Calu3 (cell line): ENCODE data around the gene HIGD1A. TPM values are rescaled to one million over a fixed set of nuclear protein-coding genes. Genes with fewer than 3 reads are reported as not detected.
A peak's percentile ranks its signal among the peaks of the same experiment; 100 is the strongest.

Experiments used
- Bru-seq: library from RNA; stranded (reverse); fragments of 400-500 nt; gene quantifications from one replicate; lab custom pipeline; 2021; lab: Mats Ljungman, UMichigan
- BruChase-seq, 2 experiments: library from RNA; stranded (reverse); fragments of 400-500 nt; gene quantifications; one replicate each; lab custom pipeline; 2021; lab: Mats Ljungman, UMichigan
- BruUV-seq: library from RNA; stranded (reverse); fragments of 400-500 nt; replicated peaks from 2 replicates; lab custom pipeline; 2021; lab: Mats Ljungman, UMichigan
- CTCF ChIA-PET: fragments of 300-600 bp; sonication (Branson Sonifier 250); formaldehyde crosslinking; loops from one replicate; lab custom pipeline; 2022; ENCODE audit warnings: antibody characterized with exemption; lab: Charles Lee
- DNase-seq: peaks from one replicate; pipeline ENCODE4 v3.0.0; 2022
- H3K27ac Mint-ChIP-seq: one replicate; pipeline ENCODE4 v1.8.0; 2022; ENCODE audit warnings: mixed read lengths; ENCODE audit not compliant: unreplicated experiment
- H3K27me3 Mint-ChIP-seq: one replicate; pipeline ENCODE4 v1.8.0; 2022; ENCODE audit warnings: mixed read lengths; ENCODE audit not compliant: unreplicated experiment
- H3K36me3 Mint-ChIP-seq: one replicate; pipeline ENCODE4 v1.8.0; 2022; ENCODE audit warnings: mild to moderate bottlenecking, moderate library complexity, mixed read lengths; ENCODE audit not compliant: insufficient read depth, unreplicated experiment
- H3K4me1 Mint-ChIP-seq: one replicate; pipeline ENCODE4 v1.8.0; 2022; ENCODE audit warnings: mild to moderate bottlenecking, low read depth, mixed read lengths; ENCODE audit not compliant: unreplicated experiment
- H3K4me3 Mint-ChIP-seq: one replicate; pipeline ENCODE4 v1.8.0; 2022; ENCODE audit warnings: mild to moderate bottlenecking, low read depth, moderate library complexity, mixed read lengths; ENCODE audit not compliant: unreplicated experiment
- H3K9me3 Mint-ChIP-seq: one replicate; pipeline ENCODE4 v1.8.0; 2022; ENCODE audit warnings: low read depth, mixed read lengths; ENCODE audit not compliant: unreplicated experiment
- CTCF ChIP-seq: fragments of 200-600 bp; IDR thresholded peaks from one replicate; pipeline ENCODE4 v1.8.0; 2022; ENCODE audit warnings: antibody characterized with exemption; ENCODE audit not compliant: unreplicated experiment
- intact Hi-C: fragments of 100-400 bp; cut with micrococcal nuclease; formaldehyde crosslinking; loops from one replicate; pipeline ENCODE4 v1.10.0; 2022; ENCODE audit not compliant: unreplicated experiment
- long read RNA-seq: library from polyadenylated mRNA; stranded (forward); transcript quantifications from one replicate; pipeline ENCODE4 v2.0.0, GENCODE V29; 2022
- total RNA-seq: library from RNA; stranded (reverse); gene quantifications from 2 replicates; pipeline ENCODE4 v1.2.3, GENCODE V29; 2022

The HIGD1A gene
- total RNA-seq (88.1 and 90.4 TPM in 2 replicates), Bru-seq, nascent RNA (percentile 97 among the genes with signal in this experiment), BruChase-seq, experiment 1, labeled RNA remaining after a 6-hour chase (percentile 100 among the genes with signal in this experiment), BruChase-seq, experiment 2, labeled RNA remaining after a 2-hour chase (percentile 99 among the genes with signal in this experiment)
- long read RNA-seq, transcript HIGD1A-201 (4 exons, 1,373 nt) = major isoform, 335 of 352 reads
- long read RNA-seq, transcript HIGD1A-202 (4 exons, 1,322 nt) = minor isoform, 5 of 352 reads
- long read RNA-seq, partial matches to known transcripts = 0 of 352 reads
- long read RNA-seq, other reads (novel, unspliced or antisense) = 7 of 352 reads

DNA sequence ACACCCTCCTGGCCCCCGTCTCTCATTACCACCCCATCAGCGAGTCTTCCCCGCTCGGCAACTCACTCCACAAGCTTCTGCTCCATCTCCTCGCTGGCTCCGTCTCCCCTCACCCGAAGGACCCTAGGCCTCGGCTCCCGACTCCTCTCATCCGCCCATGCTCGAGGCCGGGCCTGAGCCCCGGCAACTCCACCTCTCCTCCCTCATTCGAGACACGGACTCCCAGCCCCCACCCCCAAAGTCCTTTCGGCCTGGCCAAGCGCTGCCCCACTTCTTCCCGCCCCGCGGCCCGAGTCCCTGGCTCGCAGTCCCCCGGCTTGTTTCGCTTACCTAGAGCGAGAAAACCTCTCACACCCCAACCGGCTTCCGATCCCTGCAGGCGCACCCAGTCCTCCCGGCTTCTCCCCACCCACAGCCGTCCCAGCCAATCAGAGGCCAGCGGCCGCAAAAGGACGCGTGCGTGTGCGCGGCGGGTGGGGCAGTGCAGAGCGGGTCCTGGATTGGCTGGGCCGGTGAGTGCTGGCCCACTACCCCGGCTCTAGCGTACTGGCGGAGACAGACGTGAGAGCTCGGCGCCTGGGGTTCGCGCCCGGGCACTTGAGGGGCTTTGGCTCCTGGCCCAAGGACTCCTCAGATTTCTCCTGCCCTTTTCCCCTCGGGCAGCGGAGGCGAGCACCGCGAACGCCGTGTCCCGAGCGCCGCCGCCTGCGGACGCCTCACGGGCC lies at the start of gene HIGD1A:
Gene HIGD1A (minus strand): TSS at position 385 of the 725 bp plus-strand sequence. CDS start 10,237 bp downstream, outside the sequence.
- H3K9me3 Mint-ChIP-seq = no peaks in the 10 kb centered on the region

GRCh38 chr3:42853739-42854302 lies 49.5 kb upstream of the HIGD1A start:
- no peaks in the 10 kb centered on the region for H3K4me1 Mint-ChIP-seq
- intact Hi-C loops = no loop called here
- no TSS peak for BruUV-seq
- DNase-seq = no peak
- CTCF ChIA-PET = no interaction called here
- H3K9me3 Mint-ChIP-seq = no peaks in the 10 kb centered on the region
- H3K36me3 Mint-ChIP-seq = no peaks in the 10 kb centered on the region
- no peak overlapping the region for H3K27ac Mint-ChIP-seq
- peaks cover 61% of the 10 kb centered on the region for H3K27me3 Mint-ChIP-seq
- TF ChIP-seq CTCF = no peak
- no peak overlapping the region for H3K4me3 Mint-ChIP-seq

More for the DNA sequence above, at the start of gene HIGD1A:
- BruUV-seq = no TSS peak
- peaks cover 14% of the 10 kb centered on the region for H3K4me1 Mint-ChIP-seq
- no peak for TF ChIP-seq CTCF
- CTCF ChIA-PET = interaction anchor here (0.5 to 2.1 kb wide), 5 partner anchors 12 to 77 kb away, joined by 3 to 8 read pairs (median 3); no protein-coding TSS in a partner anchor
- peak; percentile 95 for DNase-seq
- peak within 1 kb of the TSS; percentile 94 for H3K4me3 Mint-ChIP-seq
- no peaks in the 10 kb centered on the region for H3K27me3 Mint-ChIP-seq
- intact Hi-C loops = no loop called here
- peak within 1 kb of the TSS; percentile 91 for H3K27ac Mint-ChIP-seq
- H3K36me3 Mint-ChIP-seq = peaks cover 30% of the 10 kb centered on the region

- CTCF ChIA-PET = interaction anchor here (0.8 kb wide), 1 partner anchor 28 kb away, joined by 3 read pairs; no protein-coding TSS in a partner anchor
- Mint-ChIP-seq H3K4me3 (no peak overlapping the region), H3K4me1 (no peaks in the 10 kb centered on the region), H3K27ac (no peak overlapping the region), H3K36me3 (no peaks in the 10 kb centered on the region), H3K27me3 (peaks cover 54% of the 10 kb centered on the region), H3K9me3 (no peaks in the 10 kb centered on the region)
- DNase-seq = no peak
- TF ChIP-seq CTCF = no peak
- intact Hi-C loops = no loop called here
- no TSS peak for BruUV-seq
Observed at GRCh38 chr3:42853056-42853455, 48.8 kb upstream of the HIGD1A start.

DNA sequence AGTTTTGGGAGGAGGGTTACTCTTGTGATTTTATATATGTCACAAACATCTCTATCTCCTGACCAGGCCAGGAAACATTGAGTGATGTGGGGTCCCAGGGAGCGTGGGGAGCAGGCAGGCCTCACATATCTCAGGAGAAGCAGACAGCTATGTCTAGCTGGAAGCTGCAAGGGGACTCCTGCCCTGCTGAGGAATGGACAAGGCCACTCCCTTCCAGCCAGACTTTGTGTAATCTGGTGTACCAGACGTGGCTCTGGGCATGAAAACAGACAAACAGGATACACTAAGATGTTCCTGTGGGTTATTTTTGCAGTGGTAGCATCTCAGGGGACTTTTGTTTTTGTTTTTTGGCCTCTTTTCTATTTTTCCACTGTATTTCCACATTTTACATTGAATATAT lies 48.2 kb upstream of the HIGD1A start:
- intact Hi-C loops = no loop called here
- CTCF ChIA-PET = interaction anchor here (0.8 kb wide), 1 partner anchor 29 kb away, joined by 3 read pairs; no protein-coding TSS in a partner anchor
- H3K27ac Mint-ChIP-seq = no peak overlapping the region
- TF ChIP-seq CTCF = no peak
- no peaks in the 10 kb centered on the region for H3K36me3 Mint-ChIP-seq
- no peaks in the 10 kb centered on the region for H3K9me3 Mint-ChIP-seq
- H3K4me3 Mint-ChIP-seq = no peak overlapping the region
- no peak for DNase-seq
- H3K27me3 Mint-ChIP-seq = peaks cover 59% of the 10 kb centered on the region
- no peaks in the 10 kb centered on the region for H3K4me1 Mint-ChIP-seq
- BruUV-seq = no TSS peak
